ENCODE measurements around the gene LRRFIP2.
"Not testable (repeated sequence)": the region's sequence is repeated elsewhere in the genome, so short reads cannot be mapped to it uniquely, and the experiment has no call there.

LRRFIP2 gene

DNA sequence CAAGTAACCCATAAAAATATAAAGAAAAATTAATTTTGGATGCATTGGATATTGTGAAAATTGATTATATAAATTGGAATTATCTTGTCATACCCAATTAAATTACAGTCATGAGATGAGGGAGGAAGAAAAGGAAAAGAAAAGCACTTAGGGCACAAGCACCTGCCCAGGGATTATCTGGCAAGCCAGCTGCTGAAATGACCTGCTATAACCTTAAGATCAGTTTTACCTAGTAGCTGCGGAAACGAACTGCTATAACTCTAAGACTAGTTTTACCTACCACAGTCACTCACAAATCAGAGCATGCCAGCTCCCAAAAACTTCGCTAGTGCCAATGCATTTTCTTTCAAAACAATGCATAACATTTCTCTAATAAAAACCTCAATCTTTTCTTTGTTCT, 26.2 kb downstream of the LRRFIP2 start:
- Histone ChIP-seq H3K36me3 (replicated peaks in 1 of 2; ENCODE audit: control insufficient read depth in 2 of 2, insufficient read depth in 2 of 2, low read length in 2 of 2) (peaks cover 2 to 59% of the 10 kb centered on the region in 2 donors), H2BK120ac (ENCODE audit: low read depth, low read length) (no peak overlapping the region), H4K8ac (ENCODE audit: low read depth, low read length) (no peak overlapping the region), H4K91ac (ENCODE audit: low read depth, low read length, poor library complexity) (no peak overlapping the region), H3K79me1 (ENCODE audit: low read depth, low read length) (no peaks in the 10 kb centered on the region), H3K9me3 (replicated peaks in 1 of 2; ENCODE audit: control insufficient read depth in 2 of 2, insufficient read depth in 1 of 2, low read depth in 1 of 2, low read length in 2 of 2) (peaks cover 0 to 4% of the 10 kb centered on the region in 2 donors), H3K4me3 (ENCODE audit: low read length in 2 of 2) (no peak overlapping the region), H3K4me1 (ENCODE audit: control insufficient read depth in 2 of 2, insufficient read depth in 1 of 2, low read depth in 1 of 2, low read length in 2 of 2) (no peaks in the 10 kb centered on the region), H3K27me3 (ENCODE audit: control insufficient read depth in 3 of 3, insufficient read depth in 3 of 3, low read depth in 1 of 3, low read length in 3 of 3) (no peaks in the 10 kb centered on the region), H2BK12ac (ENCODE audit: low read length) (no peak overlapping the region), H3K4me2 (ENCODE audit: insufficient read depth, low read length, poor library complexity, severe bottlenecking) (no peak overlapping the region), H2AK5ac (ENCODE audit: low read depth, low read length) (no peak overlapping the region), H2AFZ (ENCODE audit: low read length) (no peak overlapping the region), H3K9ac (ENCODE audit: low read depth, low read length, poor library complexity) (no peak overlapping the region), H3K18ac (ENCODE audit: low read length) (no peak overlapping the region), H3K27ac (replicated peaks; ENCODE audit: low read length) (no peak overlapping the region), H3K14ac (ENCODE audit: low read length) (no peak overlapping the region), H3K23ac (ENCODE audit: low read depth, low read length, poor library complexity) (no peak overlapping the region), H2BK15ac (ENCODE audit: low read length) (no peak overlapping the region), H2BK5ac (ENCODE audit: low read length) (no peak overlapping the region), H3K4ac (ENCODE audit: low read length) (no peak overlapping the region)
- no peak for DNase-seq (ENCODE audit: low spot score)
- no CpG with 5 or more reads among the region's 3 CpGs for WGBS, 2 donors (ENCODE audit: extremely low coverage in 2 of 2, insufficient read length in 2 of 2, insufficient replicate concordance in 1 of 2)

- H3K9ac ChIP-seq (ENCODE audit: low read depth, low read length, poor library complexity): no peak overlapping the region
- H3K79me1 ChIP-seq (ENCODE audit: low read depth, low read length): no peaks in the 10 kb centered on the region
- H3K27me3 ChIP-seq (ENCODE audit: control insufficient read depth in 3 of 3, insufficient read depth in 3 of 3, low read depth in 1 of 3, low read length in 3 of 3): no peaks in the 10 kb centered on the region
- no peak overlapping the region for H3K4me2 ChIP-seq (ENCODE audit: insufficient read depth, low read length, poor library complexity, severe bottlenecking)
- peaks cover 0 to 4% of the 10 kb centered on the region in 2 donors for H3K9me3 ChIP-seq (replicated peaks in 1 of 2; ENCODE audit: control insufficient read depth in 2 of 2, insufficient read depth in 1 of 2, low read depth in 1 of 2, low read length in 2 of 2)
- no peak overlapping the region for H2BK15ac ChIP-seq (ENCODE audit: low read length)
- no peak overlapping the region for H4K91ac ChIP-seq (ENCODE audit: low read depth, low read length, poor library complexity)
- no peak overlapping the region for H2AFZ ChIP-seq (ENCODE audit: low read length)
- DNase-seq (ENCODE audit: low spot score): no peak
- no peak overlapping the region for H3K4me3 ChIP-seq (ENCODE audit: low read length in 2 of 2)
- H2AK5ac ChIP-seq (ENCODE audit: low read depth, low read length): no peak overlapping the region
- WGBS, 2 donors (ENCODE audit: extremely low coverage in 2 of 2, insufficient read length in 2 of 2, insufficient replicate concordance in 1 of 2): no CpG with 5 or more reads among the region's 4 CpGs
- H2BK5ac ChIP-seq (ENCODE audit: low read length): no peak overlapping the region
- no peak overlapping the region for H3K4ac ChIP-seq (ENCODE audit: low read length)
- H3K23ac ChIP-seq (ENCODE audit: low read depth, low read length, poor library complexity): no peak overlapping the region
- no peak overlapping the region for H3K18ac ChIP-seq (ENCODE audit: low read length)
- H3K27ac ChIP-seq (replicated peaks; ENCODE audit: low read length): no peak overlapping the region
- no peak overlapping the region for H4K8ac ChIP-seq (ENCODE audit: low read depth, low read length)
- no peak overlapping the region for H3K14ac ChIP-seq (ENCODE audit: low read length)
- H3K36me3 ChIP-seq (replicated peaks in 1 of 2; ENCODE audit: control insufficient read depth in 2 of 2, insufficient read depth in 2 of 2, low read length in 2 of 2): peaks cover 2 to 65% of the 10 kb centered on the region in 2 donors
- H2BK12ac ChIP-seq (ENCODE audit: low read length): no peak overlapping the region
- no peak overlapping the region for H2BK120ac ChIP-seq (ENCODE audit: low read depth, low read length)
- H3K4me1 ChIP-seq (ENCODE audit: control insufficient read depth in 2 of 2, insufficient read depth in 1 of 2, low read depth in 1 of 2, low read length in 2 of 2): no peaks in the 10 kb centered on the region
Observed at GRCh38 chr3:37147666-37148065, 26.7 kb downstream of the LRRFIP2 start.

- H3K4me2 ChIP-seq (ENCODE audit: insufficient read depth, low read length, poor library complexity, severe bottlenecking); H4K91ac ChIP-seq (ENCODE audit: low read depth, low read length, poor library complexity); H2AK5ac ChIP-seq (ENCODE audit: low read depth, low read length); H3K4me3 ChIP-seq (ENCODE audit: low read length in 2 of 2); H3K9me3 ChIP-seq (replicated peaks in 1 of 2; ENCODE audit: control insufficient read depth in 2 of 2, insufficient read depth in 1 of 2, low read depth in 1 of 2, low read length in 2 of 2); H3K14ac ChIP-seq (ENCODE audit: low read length); H3K4ac ChIP-seq (ENCODE audit: low read length); H3K18ac ChIP-seq (ENCODE audit: low read length); H2BK120ac ChIP-seq (ENCODE audit: low read depth, low read length); H2BK12ac ChIP-seq (ENCODE audit: low read length); DNase-seq (ENCODE audit: low spot score); H2BK5ac ChIP-seq (ENCODE audit: low read length); H3K27ac ChIP-seq (replicated peaks; ENCODE audit: low read length); H3K4me1 ChIP-seq (ENCODE audit: control insufficient read depth in 2 of 2, insufficient read depth in 1 of 2, low read depth in 1 of 2, low read length in 2 of 2); H2AFZ ChIP-seq (ENCODE audit: low read length); H4K8ac ChIP-seq (ENCODE audit: low read depth, low read length); H3K79me1 ChIP-seq (ENCODE audit: low read depth, low read length); H3K23ac ChIP-seq (ENCODE audit: low read depth, low read length, poor library complexity); H2BK15ac ChIP-seq (ENCODE audit: low read length); H3K27me3 ChIP-seq (ENCODE audit: control insufficient read depth in 3 of 3, insufficient read depth in 3 of 3, low read depth in 1 of 3, low read length in 3 of 3); H3K9ac ChIP-seq (ENCODE audit: low read depth, low read length, poor library complexity): not testable (repeated sequence)
- H3K36me3 ChIP-seq (replicated peaks in 1 of 2; ENCODE audit: control insufficient read depth in 2 of 2, insufficient read depth in 2 of 2, low read length in 2 of 2): peaks cover 2 to 69% of the 10 kb centered on the region in 2 donors
- no CpG with 5 or more reads among the region's 2 CpGs for WGBS, 2 donors (ENCODE audit: extremely low coverage in 2 of 2, insufficient read length in 2 of 2, insufficient replicate concordance in 1 of 2)
Observed at GRCh38 chr3:37146927-37147326, 27.5 kb downstream of the LRRFIP2 start.

DNA sequence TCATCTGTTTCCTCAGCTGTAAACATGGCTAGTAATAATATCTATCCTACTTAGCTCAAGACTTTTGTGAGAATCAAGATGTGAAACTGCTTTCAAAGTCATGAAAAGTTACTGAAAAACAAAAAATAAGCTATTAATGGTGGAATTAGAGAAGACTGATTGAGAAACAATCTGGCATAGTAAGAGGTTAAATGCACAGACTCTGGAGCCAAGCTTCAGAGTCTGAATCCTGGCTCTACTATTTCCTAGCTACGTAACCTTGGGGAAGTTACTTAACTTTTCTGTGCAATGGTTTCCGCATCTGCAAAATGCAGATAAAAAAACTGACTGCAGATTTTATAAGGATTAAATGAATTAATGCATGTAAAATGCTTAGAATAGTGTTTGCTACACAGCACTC, 28.8 kb downstream of the LRRFIP2 start:
- no CpG with 5 or more reads among the region's 2 CpGs for WGBS, 2 donors (ENCODE audit: extremely low coverage in 2 of 2, insufficient read length in 2 of 2, insufficient replicate concordance in 1 of 2)
- H2BK120ac ChIP-seq (ENCODE audit: low read depth, low read length): no peak overlapping the region

More for the DNA sequence above, 28.8 kb downstream of the LRRFIP2 start:
- no peaks in the 10 kb centered on the region for H3K4me1 ChIP-seq (ENCODE audit: control insufficient read depth in 2 of 2, insufficient read depth in 1 of 2, low read depth in 1 of 2, low read length in 2 of 2)
- H3K14ac ChIP-seq (ENCODE audit: low read length): no peak overlapping the region
- H3K4me3 ChIP-seq (ENCODE audit: low read length in 2 of 2): no peak overlapping the region
- H2BK15ac ChIP-seq (ENCODE audit: low read length): no peak overlapping the region
- no peak overlapping the region for H3K4me2 ChIP-seq (ENCODE audit: insufficient read depth, low read length, poor library complexity, severe bottlenecking)
- H2AFZ ChIP-seq (ENCODE audit: low read length): no peak overlapping the region
- H3K36me3 ChIP-seq (replicated peaks in 1 of 2; ENCODE audit: control insufficient read depth in 2 of 2, insufficient read depth in 2 of 2, low read length in 2 of 2): peaks cover 2 to 71% of the 10 kb centered on the region in 2 donors
- no peak overlapping the region for H2BK12ac ChIP-seq (ENCODE audit: low read length)
- no peak overlapping the region for H4K8ac ChIP-seq (ENCODE audit: low read depth, low read length)
- no peak overlapping the region for H3K27ac ChIP-seq (replicated peaks; ENCODE audit: low read length)
- H3K23ac ChIP-seq (ENCODE audit: low read depth, low read length, poor library complexity): no peak overlapping the region
- H2BK5ac ChIP-seq (ENCODE audit: low read length): no peak overlapping the region
- peaks cover 0 to 4% of the 10 kb centered on the region in 2 donors for H3K9me3 ChIP-seq (replicated peaks in 1 of 2; ENCODE audit: control insufficient read depth in 2 of 2, insufficient read depth in 1 of 2, low read depth in 1 of 2, low read length in 2 of 2)
- H4K91ac ChIP-seq (ENCODE audit: low read depth, low read length, poor library complexity): no peak overlapping the region
- H2AK5ac ChIP-seq (ENCODE audit: low read depth, low read length): no peak overlapping the region
- no peak overlapping the region for H3K4ac ChIP-seq (ENCODE audit: low read length)
- no peaks in the 10 kb centered on the region for H3K27me3 ChIP-seq (ENCODE audit: control insufficient read depth in 3 of 3, insufficient read depth in 3 of 3, low read depth in 1 of 3, low read length in 3 of 3)
- no peak for DNase-seq (ENCODE audit: low spot score)
- H3K18ac ChIP-seq (ENCODE audit: low read length): no peak overlapping the region
- H3K9ac ChIP-seq (ENCODE audit: low read depth, low read length, poor library complexity): no peak overlapping the region
- H3K79me1 ChIP-seq (ENCODE audit: low read depth, low read length): no peaks in the 10 kb centered on the region
